HepG2 (cell line): Measurements from ENCODE around the gene MXRA8. TPM values are rescaled to one million over a fixed set of nuclear protein-coding genes. Genes with fewer than 3 reads are reported as not detected.

Source experiments
- ATAC-seq: fragments of 200-7000 bp; cut with Tn5 transposase; 3 replicates; pipeline ENCODE4 v1.9.1; 2020; ENCODE audit warnings: mild to moderate bottlenecking, moderate library complexity
- BruUV-seq: library from RNA; stranded (reverse); fragments of 400-500 nt; replicated peaks from 2 replicates; lab custom pipeline; 2021; lab: Mats Ljungman, UMichigan
- CTCF ChIA-PET: fragments of 300-600 bp; formaldehyde crosslinking; extraction: SDS; loops from one replicate; lab custom pipeline; 2021; ENCODE audit warnings: low total read pairs, inconsistent platforms, low intra/inter-chr PET ratio; lab: Yijun Ruan, JAX
- POLR2A ChIA-PET: fragments of 350-600 bp; sonication (Branson Sonifier 250); formaldehyde crosslinking; loops from one replicate; lab custom pipeline; 2020; ENCODE audit warnings: antibody characterized with exemption, inconsistent platforms; lab: Yijun Ruan, JAX
- DNase-seq: peaks from one replicate; pipeline ENCODE4 v3.0.0-alpha.2; 2015; ENCODE audit warnings: low spot score
- FAIRE-seq: peaks from 3 replicates; lab custom pipeline; 2011; peaks lifted over from hg19 to GRCh38; lab: Jason Lieb, UNC
- H2AFZ ChIP-seq: one replicate; pipeline ENCODE4 v1.6.1; 2011; ENCODE audit warnings: low read length, inconsistent platforms
- H3K27ac ChIP-seq: fragments of 300-600 bp; 3 replicates; pipeline ENCODE4 v1.8.0; 2011; ENCODE audit warnings: mixed run types, mild to moderate bottlenecking, mixed read lengths, low read length, inconsistent platforms; ENCODE audit not compliant: insufficient read depth; ENCODE audit errors: extremely low read length
- H3K27me3 ChIP-seq, 2 experiments: fragments of 200-600 bp in 1 of 2; 2 replicates in 1 of 2; 3 replicates in 1 of 2; pipeline versions ENCODE4 v1.6.0 to v1.8.0; 2011; ENCODE audit warnings: low read length in 2 of 2, mild to moderate bottlenecking in 2 of 2, moderate library complexity in 2 of 2, inconsistent platforms in 1 of 2; ENCODE audit not compliant: insufficient read depth in 2 of 2, control insufficient read depth in 1 of 2
- H3K36me3 ChIP-seq, 2 experiments: fragments of 200-600 bp in 1 of 2; replicated peaks in 1 of 2; 2 replicates in 1 of 2; 3 replicates in 1 of 2; pipeline versions ENCODE4 v1.5.1 to v1.8.0; 2011; ENCODE audit warnings: low read length in 2 of 2, inconsistent platforms in 1 of 2; ENCODE audit not compliant: insufficient read depth in 2 of 2, control insufficient read depth in 1 of 2
- H3K4me1 ChIP-seq: 2 replicates; pipeline ENCODE4 v1.5.1; 2012; ENCODE audit warnings: low read length, inconsistent platforms; ENCODE audit not compliant: insufficient read depth
- H3K4me2 ChIP-seq: 2 replicates; pipeline ENCODE4 v1.6.0; 2011; ENCODE audit warnings: low read depth, low read length, inconsistent platforms
- H3K4me3 ChIP-seq, 3 experiments: fragments of 200-600 bp in 1 of 3; sonication (generic), shearing (Covaris generic) in 1 of 3; replicated peaks in 1 of 3; 2 replicates each; pipeline ENCODE4 v1.5.1; 2011 to 2016; ENCODE audit warnings: low read length in 3 of 3, inconsistent platforms in 2 of 3, low read depth in 2 of 3, mild to moderate bottlenecking in 2 of 3, control low read depth in 1 of 3, mixed read lengths in 1 of 3; ENCODE audit not compliant: insufficient read depth in 1 of 3
- H3K79me2 ChIP-seq: one replicate; pipeline ENCODE4 v1.6.1; 2011; ENCODE audit warnings: low read length, inconsistent platforms; ENCODE audit not compliant: insufficient read depth
- H3K9ac ChIP-seq: 2 replicates; pipeline ENCODE4 v1.6.0; 2011; ENCODE audit warnings: mild to moderate bottlenecking, low read depth, low read length, inconsistent platforms; ENCODE audit not compliant: insufficient read depth
- H3K9me3 ChIP-seq: 2 replicates; pipeline ENCODE4 v1.5.1; 2012; ENCODE audit warnings: mild to moderate bottlenecking, low read length
- H4K20me1 ChIP-seq: 2 replicates; pipeline ENCODE4 v1.6.0; 2011; ENCODE audit warnings: inconsistent platforms, mild to moderate bottlenecking, low read length, moderate library complexity; ENCODE audit not compliant: insufficient read depth
- AGO2 ChIP-seq: fragments of 200-400 bp; formaldehyde crosslinking; optimal IDR thresholded peaks from 2 replicates; pipeline ENCODE3; 2017; ENCODE audit warnings: mild to moderate bottlenecking, low read depth, low read length, moderate library complexity
- ARID4A ChIP-seq: sonication (generic); formaldehyde crosslinking; IDR thresholded peaks from 2 replicates; pipeline ENCODE4 v1.5.0; 2020; ENCODE audit warnings: mild to moderate bottlenecking, missing genetic modification reagents, borderline replicate concordance
- HNF4A ChIP-seq: sonication (generic); formaldehyde crosslinking; IDR thresholded peaks from 2 replicates; pipeline ENCODE4 v1.4.0; 2020; ENCODE audit warnings: missing genetic modification reagents
- NFE2L2 ChIP-seq: fragments of 150-350 bp; IDR thresholded peaks from 2 replicates; pipeline ENCODE4 v1.6.1; 2014; ENCODE audit warnings: low read length
- PHF8 ChIP-seq: sonication (generic); formaldehyde crosslinking; IDR thresholded peaks from 2 replicates; pipeline ENCODE4 v1.5.0; 2020; ENCODE audit warnings: missing genetic modification reagents
- PITX1 ChIP-seq: sonication (generic); formaldehyde crosslinking; IDR thresholded peaks from 2 replicates; pipeline ENCODE4 v1.5.1; 2020; ENCODE audit warnings: mild to moderate bottlenecking, missing genetic modification reagents
- SAP130 ChIP-seq: IDR thresholded peaks from 2 replicates; pipeline ENCODE4 v1.6.1; 2016; ENCODE audit warnings: low read depth
- THAP9 ChIP-seq: sonication (generic); formaldehyde crosslinking; IDR thresholded peaks from 2 replicates; pipeline ENCODE4; 2020; ENCODE audit warnings: missing genetic modification reagents, mild to moderate bottlenecking, borderline replicate concordance
- ZBTB39 ChIP-seq: sonication (generic); formaldehyde crosslinking; IDR thresholded peaks from 2 replicates; pipeline ENCODE4 v1.5.0; 2020; ENCODE audit warnings: missing genetic modification reagents
- ZMYM4 ChIP-seq: sonication (generic); formaldehyde crosslinking; IDR thresholded peaks from 2 replicates; pipeline ENCODE4 v1.8.1; 2023; ENCODE audit warnings: mild to moderate bottlenecking, missing genetic modification reagents
- WGBS: methylation state at CpG from one replicate; pipeline ENCODE4 v1.1.6; 2017; ENCODE audit warnings: low lambda C conversion rate; 5-methylcytosine and 5-hydroxymethylcytosine counted together
- in situ Hi-C: cut with HindIII; loops from 2 replicates; pipeline ENCODE4 v1.10.0; 2017; ENCODE audit warnings: low pct_unique_long_range_greater_than_20kb; ENCODE audit not compliant: extremely low pct_ligation_motif_present
- intact Hi-C: fragments of 100-400 bp; cut with micrococcal nuclease; formaldehyde crosslinking; loops from one replicate; pipeline ENCODE4 v1.10.0; 2022; ENCODE audit not compliant: unreplicated experiment
- polyA plus RNA-seq, 8 experiments: library from polyadenylated mRNA; depleted of rRNA in 3 of 8; stranded (reverse) in 7 of 8; unstranded in 1 of 8; fragments of >200 nt; fragmentation: Illumina TruSeq in 4 of 8; extraction: Trizol in 4 of 8; gene quantifications; 2 replicates each; pipeline versions ENCODE4 v1.2.1 to v1.2.3, GENCODE V29; 2011 to 2016; ENCODE audit warnings: low read depth in 4 of 8, missing spikeins in 1 of 8, mixed read lengths in 1 of 8; ENCODE audit not compliant: insufficient read depth in 1 of 8
- total RNA-seq, 5 experiments: library from RNA; depleted of rRNA; stranded (reverse); fragments of >200 nt; fragmentation: Illumina TruSeq; extraction: Trizol; gene quantifications; 2 replicates each; pipeline ENCODE4 v1.2.3, GENCODE V29; 2016; ENCODE audit warnings: low read depth in 1 of 5

MXRA8 gene
- total and polyA plus RNA-seq, 2 of the 13 experiments (the other 11 are each of a cell fraction or from before 2014, with no cell fraction given) = 19.8 to 44.8 TPM

GRCh38 chr1:1344655-1345361 is 13.5 kb downstream of the MXRA8 start (continued):
- TF ChIP-seq THAP9 (0 out of 2 replicates have a peak, but pooled peaks have one; percentile 52), SAP130 (CRISPR knock-in tag) (peak; percentile 38), NFE2L2 (no peak), PITX1 (CRISPR knock-in tag) (no peak)
- TF ChIP-seq, all 625 proteins: peak for 40

GRCh38 chr1:1343811-1344421 is 14.4 kb downstream of the MXRA8 start:
- H3K36me3 ChIP-seq = peaks cover 9 to 20% of the 10 kb centered on the region in 2 experiments
- H3K4me2 ChIP-seq = peak overlapping the region; percentile 57; the same call in 1 of the 2 replicates
- TF ChIP-seq ARID4A (CRISPR knock-in tag) (0 out of 2 replicates have a peak, but pooled peaks have one; percentile 3), AGO2 (peak; percentile 74), ZBTB39 (CRISPR knock-in tag) (0 out of 2 replicates have a peak, but pooled peaks have one; percentile 35), PHF8 (no peak), HNF4A (peak; percentile 13; the same call in 1 of the 2 replicates), ZMYM4 (CRISPR knock-in tag) (0 out of 2 replicates have a peak, but pooled peaks have one; percentile 12)

More at GRCh38 chr1:1343811-1344421, 14.4 kb downstream of the MXRA8 start:
- 60% methylated on average over 1 of the region's 24 CpGs for WGBS
- no peak for FAIRE-seq
- no peaks in the 10 kb centered on the region for H3K27me3 ChIP-seq
- no peak for DNase-seq
- no peak overlapping the region for H3K4me3 ChIP-seq
- intact Hi-C loops = loop anchor here (2.0 kb wide), 1 partner anchor 19 kb away; the partner anchor contains the start of genes CPTP and INTS11
- no peak overlapping the region for H3K27ac ChIP-seq
- no peak overlapping the region for H2AFZ ChIP-seq
- peaks cover 42% of the 10 kb centered on the region for H3K4me1 ChIP-seq
- POLR2A ChIA-PET = interaction anchor here (1.0 kb wide), 2 partner anchors 12 to 31 kb away, joined by 3 to 7 read pairs; partner anchors contain the start of gene AURKAIP1
- no peak for ATAC-seq
- H3K9me3 ChIP-seq = no peaks in the 10 kb centered on the region
- CTCF ChIA-PET = interaction anchor here (2.5 kb wide), 1 partner anchor 28 kb away, joined by 11 read pairs; no protein-coding TSS in a partner anchor
- 0 out of 2 replicates have a peak overlapping the region, but pooled peaks have one; percentile 39 for H3K9ac ChIP-seq
- in situ Hi-C loops = no loop called here
- peaks cover 29% of the 10 kb centered on the region; the same call in 1 of the 2 replicates for H4K20me1 ChIP-seq
- no TSS peak for BruUV-seq
- peaks cover 48% of the 10 kb centered on the region for H3K79me2 ChIP-seq
